Activated T-helper 1 cell treated with anti-CD3 and anti-CD28 coated beads, Interleukin-2, amount 50 U/mL, for 16 hours (primary cell): Measurements from ENCODE around the gene RAB9B.

Experiments
- DNase-seq, 2 donors: peaks; one replicate each; pipeline ENCODE4 v3.0.0-alpha.2; 2020; ENCODE audit warnings: low read depth in 1 of 2, low spot score in 1 of 2

The RAB9B gene

DNA sequence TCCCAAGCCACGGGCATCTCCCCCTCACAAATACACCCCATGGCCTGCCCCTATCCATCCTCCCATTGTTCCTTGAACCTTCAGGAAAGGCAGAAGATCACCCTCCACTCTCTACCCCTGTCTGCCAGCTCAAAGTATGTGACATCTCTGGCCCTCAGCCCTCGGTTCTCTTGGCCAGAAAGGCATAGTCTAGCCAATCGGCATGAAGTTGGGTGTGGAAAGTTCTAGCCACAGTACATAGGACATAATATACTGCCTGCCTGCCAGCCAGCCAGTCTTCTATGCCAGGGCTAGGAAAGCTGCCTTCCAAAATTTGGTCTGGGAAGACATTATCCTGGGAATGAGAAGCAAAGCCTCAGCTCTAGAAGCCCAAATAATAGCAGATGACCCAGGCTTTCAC is 58.6 kb downstream of the RAB9B start:
- DNase-seq, result no peak
